HFFc6 (cell line): Measurements from ENCODE around the gene AOPEP. TPM values are rescaled to one million over a fixed set of nuclear protein-coding genes. Genes with fewer than 3 reads are reported as not detected.

Experiments
- DNase-seq: peaks from one replicate; pipeline ENCODE4 v3.0.0-alpha.2; 2018
- H3K27ac Mint-ChIP-seq: 2 replicates; pipeline ENCODE4 v1.8.0; 2020; ENCODE audit warnings: mild to moderate bottlenecking, mixed read lengths
- H3K27me3 Mint-ChIP-seq: 2 replicates; pipeline ENCODE4 v1.8.0; 2021; ENCODE audit warnings: mild to moderate bottlenecking, moderate library complexity, mixed read lengths; ENCODE audit not compliant: insufficient read depth
- H3K36me3 Mint-ChIP-seq: 2 replicates; pipeline ENCODE4 v1.8.0; 2021; ENCODE audit warnings: low read depth, mixed read lengths
- H3K4me1 Mint-ChIP-seq: 2 replicates; pipeline ENCODE4 v1.8.0; 2020; ENCODE audit warnings: low read depth, mixed read lengths
- H3K4me3 Mint-ChIP-seq: 2 replicates; pipeline ENCODE4 v1.8.0; 2020; ENCODE audit warnings: mild to moderate bottlenecking, moderate library complexity, mixed read lengths
- H3K9me3 Mint-ChIP-seq: 2 replicates; pipeline ENCODE4 v1.8.0; 2020; ENCODE audit warnings: mild to moderate bottlenecking, mixed read lengths
- CTCF ChIP-seq: fragments of 200-600 bp; sonication (generic); IDR thresholded peaks from 2 replicates; pipeline ENCODE4 v1.5.0; 2021; ENCODE audit warnings: antibody characterized with exemption, mild to moderate bottlenecking
- total RNA-seq, 6 experiments: library from RNA; stranded (reverse); fragmentation: NEBNext Ultra II Directional; extraction: Animal tissue kit (Norgen Biotek cat#: 25700); gene quantifications; 2 replicates in 1 of 6; 3 replicates in 5 of 6; pipeline ENCODE4 v1.2.3, GENCODE V29; 2021

Gene AOPEP
- total RNA-seq, 6 experiments from 2014 or later: 32.2 to 46.6 (median 36.3) TPM

GRCh38 chr9:94985649-94986048 lies 259.1 kb downstream of the AOPEP start:
- no peak for DNase-seq
- peaks cover 7% of the 10 kb centered on the region for H3K36me3 Mint-ChIP-seq
- H3K4me3 Mint-ChIP-seq: no peak overlapping the region

GRCh38 chr9:94987731-94988130 lies 261.2 kb downstream of the AOPEP start:
- H3K27me3 Mint-ChIP-seq: peaks cover 3% of the 10 kb centered on the region; the same call in 1 of the 2 replicates
- TF ChIP-seq CTCF: no peak
- no peaks in the 10 kb centered on the region for H3K4me1 Mint-ChIP-seq
- peaks cover 7% of the 10 kb centered on the region for H3K36me3 Mint-ChIP-seq
- no peak overlapping the region for H3K27ac Mint-ChIP-seq
- no peak for DNase-seq
- H3K4me3 Mint-ChIP-seq: no peak overlapping the region
- H3K9me3 Mint-ChIP-seq: no peaks in the 10 kb centered on the region

More at GRCh38 chr9:94985649-94986048, 259.1 kb downstream of the AOPEP start:
- H3K27ac Mint-ChIP-seq: no peak overlapping the region
- H3K9me3 Mint-ChIP-seq: no peaks in the 10 kb centered on the region
- peaks cover 3% of the 10 kb centered on the region; the same call in 1 of the 2 replicates for H3K27me3 Mint-ChIP-seq
- TF ChIP-seq CTCF: no peak
- H3K4me1 Mint-ChIP-seq: no peaks in the 10 kb centered on the region

- peaks cover 11% of the 10 kb centered on the region for H3K4me1 Mint-ChIP-seq
- no peak overlapping the region for H3K4me3 Mint-ChIP-seq
- peaks cover 7% of the 10 kb centered on the region for H3K36me3 Mint-ChIP-seq
- no peak overlapping the region for H3K27ac Mint-ChIP-seq
- TF ChIP-seq CTCF: no peak
- H3K9me3 Mint-ChIP-seq: no peaks in the 10 kb centered on the region
- no peak for DNase-seq
- H3K27me3 Mint-ChIP-seq: no peaks in the 10 kb centered on the region
Measured at GRCh38 chr9:94990897-94991561, 264.5 kb downstream of the AOPEP start.

- peaks cover 7% of the 10 kb centered on the region for H3K36me3 Mint-ChIP-seq
- H3K9me3 Mint-ChIP-seq: no peaks in the 10 kb centered on the region
- no peaks in the 10 kb centered on the region for H3K27me3 Mint-ChIP-seq
- no peak overlapping the region for H3K27ac Mint-ChIP-seq
- H3K4me1 Mint-ChIP-seq: peaks cover 16% of the 10 kb centered on the region
- no peak for TF ChIP-seq CTCF
- H3K4me3 Mint-ChIP-seq: no peak overlapping the region
- DNase-seq: no peak
Measured at GRCh38 chr9:94991961-94992907, 265.7 kb downstream of the AOPEP start.

- H3K4me1 Mint-ChIP-seq: peaks cover 16% of the 10 kb centered on the region
- H3K4me3 Mint-ChIP-seq: no peak overlapping the region
- DNase-seq: no peak
- H3K27ac Mint-ChIP-seq: no peak overlapping the region
- no peaks in the 10 kb centered on the region for H3K9me3 Mint-ChIP-seq
- TF ChIP-seq CTCF: no peak
- no peaks in the 10 kb centered on the region for H3K27me3 Mint-ChIP-seq
- peaks cover 3% of the 10 kb centered on the region for H3K36me3 Mint-ChIP-seq
Measured at GRCh38 chr9:94993160-94993820, 266.8 kb downstream of the AOPEP start.
